Measurements from ENCODE around the gene SYNJ2.

SYNJ2 gene

GRCh38 chr6:158015188-158015506 is 33.5 kb downstream of the SYNJ2 start:
- no peak for DNase-seq

GRCh38 chr6:158016571-158017383 is 35.1 kb downstream of the SYNJ2 start:
- DNase-seq = no peak

- DNase-seq = no peak
Measured at GRCh38 chr6:158017621-158018040, 36.0 kb downstream of the SYNJ2 start.

GRCh38 chr6:158018041-158018771 is 36.5 kb downstream of the SYNJ2 start:
- no peak for DNase-seq

GRCh38 chr6:158018851-158019361 is 37.2 kb downstream of the SYNJ2 start:
- DNase-seq = no peak

GRCh38 chr6:158019416-158019815 is 37.8 kb downstream of the SYNJ2 start:
- no peak for DNase-seq

- DNase-seq = no peak
Measured at GRCh38 chr6:158020272-158020711, 38.6 kb downstream of the SYNJ2 start.

- DNase-seq = no peak
Measured at GRCh38 chr6:158020811-158021210, 39.1 kb downstream of the SYNJ2 start.

- DNase-seq = no peak
Measured at GRCh38 chr6:158021376-158021775, 39.7 kb downstream of the SYNJ2 start.

GRCh38 chr6:158021814-158022748 is 40.4 kb downstream of the SYNJ2 start:
- DNase-seq = no peak

- no peak for DNase-seq
Measured at GRCh38 chr6:158022749-158023596, 41.3 kb downstream of the SYNJ2 start.

- no peak for DNase-seq
Measured at GRCh38 chr6:158023597-158023939, 41.9 kb downstream of the SYNJ2 start.

- no peak for DNase-seq
Measured at GRCh38 chr6:158024566-158025297, 43.1 kb downstream of the SYNJ2 start.

- peak; percentile 73 for DNase-seq
Measured at GRCh38 chr6:158026054-158026900, 44.6 kb downstream of the SYNJ2 start.

GRCh38 chr6:158026901-158027589 is 45.4 kb downstream of the SYNJ2 start:
- DNase-seq = no peak

GRCh38 chr6:158027590-158028285 is 46.1 kb downstream of the SYNJ2 start:
- DNase-seq = no peak

- no peak for DNase-seq
Measured at GRCh38 chr6:158028421-158028820, 46.8 kb downstream of the SYNJ2 start.

GRCh38 chr6:158028876-158029275 is 47.2 kb downstream of the SYNJ2 start:
- no peak for DNase-seq

- no peak for DNase-seq
Measured at GRCh38 chr6:158029668-158030230, 48.1 kb downstream of the SYNJ2 start.

Data from NCI-H510A (cell line).